Activated CD8-positive, alpha-beta memory T cell treated with anti-CD3 and anti-CD28 coated beads, Interleukin-2, amount 50 U/mL, for 1 hour (primary cell): ENCODE measurements around the gene DIS3L2.

Experiments
- DNase-seq: peaks from one replicate; pipeline ENCODE4 v3.0.0-alpha.2; 2020; ENCODE audit errors: extremely low read depth

Gene DIS3L2, protein sequence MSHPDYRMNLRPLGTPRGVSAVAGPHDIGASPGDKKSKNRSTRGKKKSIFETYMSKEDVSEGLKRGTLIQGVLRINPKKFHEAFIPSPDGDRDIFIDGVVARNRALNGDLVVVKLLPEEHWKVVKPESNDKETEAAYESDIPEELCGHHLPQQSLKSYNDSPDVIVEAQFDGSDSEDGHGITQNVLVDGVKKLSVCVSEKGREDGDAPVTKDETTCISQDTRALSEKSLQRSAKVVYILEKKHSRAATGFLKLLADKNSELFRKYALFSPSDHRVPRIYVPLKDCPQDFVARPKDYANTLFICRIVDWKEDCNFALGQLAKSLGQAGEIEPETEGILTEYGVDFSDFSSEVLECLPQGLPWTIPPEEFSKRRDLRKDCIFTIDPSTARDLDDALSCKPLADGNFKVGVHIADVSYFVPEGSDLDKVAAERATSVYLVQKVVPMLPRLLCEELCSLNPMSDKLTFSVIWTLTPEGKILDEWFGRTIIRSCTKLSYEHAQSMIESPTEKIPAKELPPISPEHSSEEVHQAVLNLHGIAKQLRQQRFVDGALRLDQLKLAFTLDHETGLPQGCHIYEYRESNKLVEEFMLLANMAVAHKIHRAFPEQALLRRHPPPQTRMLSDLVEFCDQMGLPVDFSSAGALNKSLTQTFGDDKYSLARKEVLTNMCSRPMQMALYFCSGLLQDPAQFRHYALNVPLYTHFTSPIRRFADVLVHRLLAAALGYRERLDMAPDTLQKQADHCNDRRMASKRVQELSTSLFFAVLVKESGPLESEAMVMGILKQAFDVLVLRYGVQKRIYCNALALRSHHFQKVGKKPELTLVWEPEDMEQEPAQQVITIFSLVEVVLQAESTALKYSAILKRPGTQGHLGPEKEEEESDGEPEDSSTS

DNA sequence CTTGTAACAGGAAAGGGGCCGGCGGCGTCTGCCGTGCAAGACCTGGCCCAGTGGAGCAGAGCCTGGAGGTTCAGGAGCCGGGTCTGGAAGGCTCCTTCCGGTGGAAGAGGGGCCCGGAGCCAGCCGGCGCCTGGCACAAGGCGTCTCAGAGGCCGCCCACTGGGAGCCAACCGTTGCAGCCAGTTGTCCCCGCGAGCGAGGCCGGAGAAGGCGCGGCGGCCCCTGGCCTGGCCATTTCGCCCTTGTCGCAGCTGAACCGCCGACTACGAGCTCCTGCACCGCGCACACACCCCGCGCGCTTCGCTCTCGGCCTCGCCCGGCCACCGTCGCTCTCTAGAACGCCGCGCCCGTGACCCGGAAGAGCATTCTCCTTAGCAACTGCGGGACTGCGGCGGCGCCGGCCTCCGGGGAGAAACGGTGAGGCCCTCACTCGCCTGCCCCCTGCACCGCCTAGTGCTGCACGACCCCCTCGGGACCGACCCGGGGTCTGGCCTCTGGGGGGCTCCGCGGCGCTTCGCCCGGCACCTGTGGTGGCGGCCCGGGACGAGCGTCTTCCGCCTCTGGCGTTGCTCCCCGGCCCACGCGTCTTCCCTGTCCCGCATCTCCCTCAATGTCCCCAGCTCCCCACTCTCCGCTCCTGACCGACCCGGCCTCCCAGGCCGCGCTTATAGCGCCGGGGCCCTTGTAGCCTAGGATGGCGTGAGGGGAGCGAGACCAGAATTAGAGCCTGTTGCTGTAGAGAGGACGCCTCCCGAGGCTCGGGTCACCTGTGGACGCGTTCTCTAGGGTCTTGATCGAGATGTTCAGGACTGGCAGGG lies at the start of gene DIS3L2:
Gene DIS3L2 (plus strand): TSS at position 365 of the 818 bp plus-strand sequence. CDS start 53,215 bp downstream, outside the sequence.
- DNase-seq: peak; percentile 38

DNA sequence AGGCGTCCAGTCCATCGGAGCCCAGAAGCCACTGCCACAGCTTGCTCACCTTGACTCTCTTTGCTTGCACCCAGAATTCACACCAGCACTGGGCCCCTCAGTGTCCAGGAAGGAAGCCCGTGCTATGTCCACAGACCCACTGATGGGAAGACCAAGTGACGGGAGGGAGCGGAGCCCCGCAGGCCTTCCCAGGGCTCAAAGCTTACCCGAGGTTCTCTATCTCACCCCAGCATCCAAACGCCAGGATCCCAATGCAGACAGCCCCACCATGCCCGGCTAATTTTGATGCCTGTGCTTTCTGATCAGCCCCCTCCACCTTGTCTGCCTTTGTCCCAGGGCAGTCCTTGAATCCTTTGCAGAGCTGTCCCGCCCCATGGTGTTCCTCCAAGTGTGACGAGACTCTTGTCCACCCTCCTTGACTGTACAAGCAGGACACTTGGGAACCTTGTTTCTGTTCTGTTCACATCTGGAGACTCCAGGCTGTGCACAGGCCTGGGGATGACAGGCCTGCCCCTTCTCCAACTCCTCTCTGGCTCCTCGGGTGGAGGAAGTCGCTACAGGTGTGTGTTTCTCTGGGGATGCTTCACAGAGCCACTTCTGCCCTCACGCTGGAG lies 47.3 kb upstream of the DIS3L2 start:
- DNase-seq: no peak

DNA sequence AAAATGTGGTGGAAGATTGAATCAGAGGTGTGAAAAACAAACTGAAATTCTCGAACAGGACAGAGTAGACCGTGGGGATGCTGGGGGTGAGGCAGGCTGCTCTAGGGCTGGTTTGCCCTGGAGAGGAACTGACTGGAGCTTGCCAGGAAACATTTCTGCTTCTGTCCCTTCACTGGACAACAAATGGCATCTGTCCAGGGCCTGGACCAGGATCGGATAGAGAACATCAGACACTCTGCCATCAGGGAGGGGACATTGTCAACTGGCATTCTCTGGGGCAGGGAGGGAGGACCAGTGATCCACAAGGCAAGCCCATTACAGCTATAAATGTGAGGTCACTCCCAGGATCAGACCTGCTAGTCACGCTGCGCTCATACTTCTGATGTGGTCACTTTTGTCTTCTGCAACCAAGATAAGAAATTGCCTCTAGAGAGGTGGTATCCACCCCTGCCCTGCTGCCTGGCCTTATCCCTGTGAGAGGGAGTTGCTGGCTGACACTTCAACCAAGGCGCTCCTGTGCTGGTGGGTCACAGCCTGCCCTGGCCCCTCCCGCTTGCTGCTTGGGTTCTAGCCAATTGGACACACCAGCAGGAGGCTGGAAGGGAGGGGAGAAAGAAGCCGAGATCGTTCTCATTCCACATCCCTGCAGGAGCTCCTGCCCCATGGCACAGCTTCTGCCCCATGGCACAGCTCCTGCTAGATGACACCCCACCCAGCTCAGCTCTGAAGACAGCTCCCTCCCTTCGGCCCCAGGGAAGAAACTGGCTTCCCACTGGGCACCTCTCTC lies 44.0 kb upstream of the DIS3L2 start:
- no peak for DNase-seq

DNA sequence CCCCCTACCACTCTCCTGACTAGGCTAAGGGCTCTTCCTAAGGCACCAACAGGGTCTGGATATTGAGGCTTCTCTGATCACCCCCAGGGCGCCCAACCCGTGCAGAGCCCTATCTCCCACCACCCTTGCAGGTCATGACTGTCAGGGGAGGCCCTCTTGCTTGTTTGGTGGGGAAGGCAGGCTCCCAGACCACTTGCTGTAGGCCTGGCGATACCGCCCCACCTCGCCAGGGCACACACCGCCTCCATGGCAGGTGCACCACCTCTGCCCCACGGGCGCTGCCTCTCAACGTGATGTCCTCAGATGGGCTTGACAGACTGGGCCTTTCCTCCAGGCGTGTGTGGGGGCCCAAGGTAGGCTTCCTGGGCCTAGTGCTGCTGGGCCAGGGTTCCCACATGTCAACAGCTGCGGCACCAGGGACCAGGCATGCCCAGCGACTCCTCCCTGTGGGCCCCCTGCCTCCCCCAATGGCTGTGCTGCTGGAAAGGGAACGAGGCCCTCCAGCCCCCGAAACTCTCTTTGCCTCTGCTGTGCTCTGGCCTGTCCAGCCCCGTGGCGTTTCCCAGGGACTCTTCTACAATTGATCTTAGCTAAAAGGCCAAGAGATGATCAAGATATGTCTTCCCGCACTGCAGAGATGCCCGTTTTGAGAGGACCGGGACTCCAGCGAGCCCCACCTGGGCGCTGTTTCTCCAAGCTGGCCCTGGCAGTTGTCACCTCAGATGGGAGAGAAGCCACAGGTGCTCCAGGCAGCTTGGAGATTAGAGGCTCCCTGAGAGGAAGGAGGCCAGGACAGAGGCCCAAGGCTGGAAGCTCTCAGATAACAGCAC lies 42.8 kb upstream of the DIS3L2 start:
- no peak for DNase-seq

DNA sequence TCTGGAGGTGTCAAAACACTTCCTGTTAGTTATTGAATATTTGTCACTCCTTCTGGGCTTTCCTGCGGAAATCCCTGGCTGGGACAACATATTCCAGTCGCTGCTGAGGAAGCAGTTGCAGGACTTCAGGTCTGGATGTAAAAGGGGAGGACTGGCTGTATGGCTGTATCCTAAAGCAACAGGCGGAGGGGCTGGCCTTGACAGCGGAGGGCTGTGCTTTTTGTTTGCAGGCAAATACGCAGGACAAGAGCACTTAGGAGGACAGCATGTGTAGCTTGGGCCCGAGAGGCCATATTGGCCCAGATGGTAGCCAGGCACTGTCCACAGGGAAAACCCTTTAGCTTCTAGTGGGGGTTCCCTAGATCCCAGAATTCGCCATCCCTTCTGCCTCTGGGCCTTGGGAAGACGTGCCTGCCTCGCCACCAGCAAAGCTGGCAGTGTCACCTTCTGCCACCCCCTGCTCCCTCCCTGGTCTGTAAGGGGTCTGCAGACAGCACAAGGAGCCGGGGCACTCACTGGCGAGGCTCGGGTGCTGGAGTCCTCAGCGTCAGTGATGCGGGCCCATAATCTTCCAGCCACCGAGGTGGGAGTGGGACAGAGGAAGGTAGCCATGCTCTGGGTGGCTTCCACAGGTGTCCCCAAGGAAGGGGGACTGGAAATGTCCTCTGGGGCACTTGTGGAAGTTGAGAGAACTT lies 42.0 kb upstream of the DIS3L2 start:
- no peak for DNase-seq

DNA sequence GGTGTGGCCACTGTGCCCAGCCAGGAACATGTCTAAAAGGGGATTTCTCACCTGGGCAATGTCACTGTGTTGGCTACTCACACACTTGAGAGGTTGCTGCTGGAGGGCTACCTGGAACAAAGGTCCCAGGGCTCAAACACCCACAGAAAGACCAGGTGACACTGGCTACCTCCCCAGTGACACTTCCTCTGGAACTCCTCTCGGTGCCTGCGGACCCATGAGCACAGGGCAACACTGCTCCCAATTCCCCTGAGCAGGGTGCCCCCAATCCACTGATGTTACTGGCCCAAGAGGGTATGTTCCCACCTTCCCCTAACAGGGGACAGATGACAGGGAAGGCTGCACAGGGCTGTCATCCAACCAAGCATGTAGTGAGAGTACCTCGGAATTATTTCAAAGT lies 41.1 kb upstream of the DIS3L2 start:
- DNase-seq: no peak

DNA sequence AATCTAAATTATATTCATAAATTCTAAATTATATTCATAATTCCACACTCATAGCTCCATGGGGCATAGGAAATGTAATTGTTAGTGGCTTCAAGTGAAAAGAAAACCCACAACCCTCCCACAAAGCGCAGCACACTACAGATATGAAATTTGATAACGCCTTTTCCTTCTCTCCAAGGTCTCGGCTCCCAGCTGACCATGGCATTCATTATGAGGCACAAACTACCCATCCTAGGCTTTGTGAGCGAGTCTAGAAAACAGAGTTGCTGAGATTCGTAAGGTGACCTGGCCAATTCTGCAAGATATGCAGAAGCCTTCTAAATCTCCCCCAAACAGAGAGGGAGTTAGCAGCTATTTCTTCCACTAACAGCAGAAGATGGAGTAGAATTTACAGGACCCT lies 40.7 kb upstream of the DIS3L2 start:
- DNase-seq: no peak

DNA sequence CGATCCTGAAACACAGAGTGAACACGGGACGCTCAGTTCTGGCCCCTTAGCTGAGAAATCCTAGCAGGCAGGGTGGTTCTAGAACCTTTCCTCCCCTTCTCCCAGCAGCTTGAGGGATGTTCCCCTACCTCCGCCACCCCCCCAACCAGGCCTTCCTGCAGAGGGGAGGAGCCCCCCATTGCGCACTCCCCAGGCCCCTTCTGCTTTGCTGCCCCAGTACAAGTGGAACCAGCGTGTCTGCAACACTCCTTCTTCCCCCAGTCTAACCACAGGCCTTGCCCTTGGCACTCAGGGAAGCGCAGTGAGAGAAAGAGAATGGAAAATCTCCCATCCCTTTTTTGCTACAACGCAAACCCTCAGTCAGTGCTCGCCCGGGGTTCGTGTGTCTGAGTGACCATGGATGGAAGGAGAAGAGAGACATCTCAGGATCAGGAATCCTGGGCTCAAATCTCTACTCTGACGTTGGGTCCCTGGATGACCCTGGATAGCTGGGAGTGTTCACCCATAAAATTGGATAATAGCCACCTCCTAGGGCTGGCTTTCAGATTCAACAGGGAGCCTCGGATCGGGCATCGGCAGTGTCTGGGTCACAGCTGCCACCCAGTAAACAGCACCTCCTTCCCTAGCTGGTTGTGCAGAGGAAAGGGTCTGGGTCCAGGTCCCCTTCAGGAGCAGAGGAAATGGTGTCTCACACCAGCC lies 39.1 kb upstream of the DIS3L2 start:
- DNase-seq: no peak

DNA sequence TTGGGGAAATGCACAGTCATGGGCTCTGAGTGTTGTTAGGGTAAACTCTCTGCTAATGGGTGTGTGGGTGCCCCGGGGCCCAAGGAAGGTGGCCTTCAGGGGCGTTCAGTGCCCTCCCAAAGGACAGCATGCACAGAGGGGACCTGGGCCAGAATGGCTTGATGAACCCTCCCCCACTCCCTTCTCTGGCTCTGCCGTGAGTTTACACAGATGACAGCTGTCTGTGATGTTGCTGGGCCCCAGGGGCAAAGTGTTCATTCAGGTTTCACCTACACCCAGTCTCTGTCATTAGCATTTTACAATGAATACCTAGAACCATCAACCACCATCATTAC lies 38.5 kb upstream of the DIS3L2 start:
- DNase-seq: no peak

DNA sequence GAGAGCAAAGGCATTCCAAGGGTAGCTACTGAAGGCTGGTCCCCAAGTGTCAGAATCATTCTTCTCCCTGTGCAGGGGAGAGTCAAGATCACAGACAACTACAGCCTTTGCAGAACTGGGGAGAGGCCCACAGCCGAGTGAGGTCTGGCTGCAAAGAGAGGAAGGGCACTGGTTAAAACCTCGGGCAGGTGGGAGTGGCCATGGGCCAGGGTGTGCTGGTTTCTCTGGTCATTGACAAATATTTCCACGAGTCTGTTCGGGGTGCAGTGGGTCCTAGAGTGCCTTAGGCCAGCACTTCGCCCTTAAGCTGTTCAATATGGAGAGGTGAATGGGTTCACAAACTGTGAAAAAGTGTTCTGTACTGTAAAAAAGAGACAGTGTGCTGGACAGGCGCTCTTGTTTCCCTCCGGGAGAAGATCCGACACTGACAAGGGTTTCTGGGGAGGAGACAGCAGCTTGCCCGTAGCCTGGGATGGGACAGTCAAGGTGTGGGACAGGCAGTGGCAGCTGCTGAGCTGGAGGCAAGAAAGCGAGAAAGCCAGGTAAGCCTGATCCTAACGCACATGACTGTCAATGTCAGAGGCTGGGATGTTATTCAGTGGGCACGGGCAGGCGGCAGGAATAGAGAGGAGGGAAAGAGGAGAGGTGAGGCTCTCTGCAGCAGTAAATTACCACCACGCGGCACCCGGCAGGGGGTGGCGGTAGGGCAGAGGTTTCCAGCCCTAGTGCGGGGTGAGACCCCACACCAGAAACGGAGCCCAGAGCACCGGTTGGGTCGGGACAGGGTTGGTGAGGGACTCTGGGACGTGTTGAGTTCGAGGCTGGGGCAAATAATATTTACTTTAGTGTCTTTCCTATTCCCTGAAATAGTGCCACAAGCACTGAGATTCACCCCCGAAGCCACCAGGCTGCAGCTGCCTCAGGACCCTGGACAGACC lies 37.3 kb upstream of the DIS3L2 start:
- no peak for DNase-seq

DNA sequence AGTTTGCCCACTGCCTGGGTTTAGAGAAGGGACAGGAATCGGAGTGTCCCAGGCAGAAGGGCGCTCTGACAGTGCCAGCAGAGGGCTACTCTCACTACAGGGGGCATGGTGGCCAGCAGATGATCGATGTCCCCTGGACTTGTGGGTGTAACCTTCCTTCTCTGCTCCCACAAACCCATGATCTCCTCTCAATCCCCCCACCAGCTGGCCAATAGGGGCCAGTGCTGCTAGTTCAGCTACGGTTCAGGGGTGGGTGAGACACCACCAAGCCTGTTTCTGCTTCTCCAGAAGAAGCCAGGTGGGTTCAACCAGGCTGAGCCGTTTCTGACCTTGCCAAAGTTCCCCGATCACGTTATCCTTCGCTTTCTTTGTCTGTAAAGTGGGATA lies 36.6 kb upstream of the DIS3L2 start:
- no peak for DNase-seq

DNA sequence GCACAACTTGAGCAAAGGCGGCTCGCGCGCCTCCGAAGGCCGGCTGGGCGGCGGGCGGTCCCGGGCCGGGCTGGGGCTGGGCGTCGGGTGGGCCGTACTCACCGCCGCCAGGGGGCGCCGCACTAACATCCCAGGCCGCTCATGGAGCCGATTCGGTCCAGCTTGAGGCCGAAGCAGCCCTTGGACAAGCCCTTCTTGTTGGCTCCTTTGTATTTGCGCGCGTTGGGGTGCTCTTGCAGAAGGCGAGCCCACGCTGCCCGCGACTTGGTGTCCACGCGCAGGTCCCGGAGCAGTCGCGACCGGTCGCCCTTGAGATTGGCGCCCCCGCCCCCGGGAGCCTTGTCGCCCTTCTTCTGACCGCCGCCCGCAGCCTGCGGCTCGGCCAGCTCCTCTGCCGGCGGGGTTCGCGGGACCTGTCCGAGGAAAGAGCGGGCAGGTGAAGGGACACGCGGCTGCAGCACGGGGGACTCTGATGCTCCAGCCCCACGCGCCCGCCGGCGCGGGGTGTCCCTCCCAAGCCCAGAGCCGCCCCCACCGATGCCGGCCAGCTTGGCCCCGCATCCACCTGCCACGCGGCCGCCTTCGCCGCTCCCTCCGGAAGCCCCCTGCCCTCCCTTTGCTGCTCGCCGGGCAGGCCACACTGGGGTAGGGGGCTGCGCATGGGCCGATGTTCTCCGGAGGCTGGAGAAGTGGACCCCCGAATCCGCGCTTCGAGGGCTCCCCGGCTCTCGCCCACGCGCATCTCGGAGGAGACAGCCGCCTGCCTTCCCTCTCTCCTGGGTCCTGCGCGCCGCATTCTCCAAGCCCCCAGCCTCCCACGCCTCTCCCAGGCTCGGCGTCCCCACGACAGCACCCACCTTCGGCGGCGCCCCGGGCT lies 36.0 kb upstream of the DIS3L2 start:
- peak; percentile 21 for DNase-seq

DNA sequence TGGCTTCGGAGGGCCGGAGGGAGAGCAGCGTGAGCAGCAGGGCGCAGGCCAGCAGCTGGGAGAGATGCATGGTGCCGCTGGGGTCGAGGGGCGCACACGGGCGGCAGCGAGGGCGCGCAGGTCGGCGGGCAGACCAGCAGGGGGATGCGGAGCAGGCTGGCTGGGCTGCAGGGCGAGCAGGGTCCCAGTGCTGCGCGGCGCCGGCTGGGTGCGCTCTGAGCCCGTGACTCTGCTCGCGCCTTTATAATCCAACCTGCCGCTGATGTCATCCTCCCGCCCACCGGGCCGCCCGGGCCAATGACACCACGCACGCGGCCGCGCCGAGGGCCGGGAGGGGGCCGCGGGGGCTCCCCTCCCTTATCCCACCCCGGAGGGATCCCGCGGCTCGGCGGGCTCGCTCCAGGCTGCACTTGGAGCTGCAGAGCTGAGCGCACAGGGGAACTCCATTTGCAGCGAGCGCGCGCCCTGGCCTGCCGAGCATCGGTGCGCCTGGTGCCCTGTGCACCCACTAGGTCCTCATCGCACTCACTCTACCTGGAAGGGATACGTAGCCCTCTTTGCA lies 35.3 kb upstream of the DIS3L2 start, which contains the start of gene NPPC:
Gene NPPC (minus strand): TSS at position 217 of the 562 bp plus-strand sequence. CDS start 147 bp downstream, at position 70.
- no peak for DNase-seq

DNA sequence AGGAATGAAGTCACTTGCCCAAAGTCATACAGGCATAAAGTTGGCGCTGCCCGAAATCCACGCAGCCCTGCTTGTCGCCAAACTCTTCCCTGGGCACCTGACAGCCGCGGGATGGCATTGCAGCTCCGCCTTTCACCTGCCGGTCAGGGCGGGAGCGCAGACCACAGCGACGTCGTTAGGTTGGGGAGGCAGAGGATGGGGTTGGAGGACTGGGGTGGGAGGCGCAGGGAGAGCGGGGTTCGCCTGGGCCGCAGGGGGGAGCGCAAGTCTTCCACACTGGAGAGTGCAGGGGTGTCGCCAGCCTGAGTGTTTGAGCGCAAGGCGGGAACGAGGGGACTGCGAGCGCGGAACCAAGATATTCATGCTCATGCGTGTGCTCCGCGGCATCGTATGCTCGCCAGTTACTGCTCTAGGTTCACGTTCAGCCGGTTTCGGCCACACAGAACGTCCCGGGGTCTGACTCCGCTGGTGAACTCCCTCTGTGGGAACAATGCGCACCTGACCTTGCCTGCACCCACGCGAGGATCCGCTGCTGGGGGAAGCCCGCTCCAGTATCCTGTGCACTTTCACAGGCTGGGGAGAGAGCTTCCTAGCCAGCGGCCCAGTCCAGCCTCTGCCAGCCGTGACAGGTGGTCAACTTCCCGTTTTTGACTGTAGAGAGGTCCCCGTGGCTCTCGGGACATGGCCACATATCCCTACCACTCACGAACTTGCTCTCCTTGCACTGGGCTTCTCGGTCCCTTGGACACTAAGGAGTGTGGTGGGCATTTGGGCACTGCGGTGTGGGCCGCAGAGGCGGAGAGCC lies 34.5 kb upstream of the DIS3L2 start:
- no peak for DNase-seq

DNA sequence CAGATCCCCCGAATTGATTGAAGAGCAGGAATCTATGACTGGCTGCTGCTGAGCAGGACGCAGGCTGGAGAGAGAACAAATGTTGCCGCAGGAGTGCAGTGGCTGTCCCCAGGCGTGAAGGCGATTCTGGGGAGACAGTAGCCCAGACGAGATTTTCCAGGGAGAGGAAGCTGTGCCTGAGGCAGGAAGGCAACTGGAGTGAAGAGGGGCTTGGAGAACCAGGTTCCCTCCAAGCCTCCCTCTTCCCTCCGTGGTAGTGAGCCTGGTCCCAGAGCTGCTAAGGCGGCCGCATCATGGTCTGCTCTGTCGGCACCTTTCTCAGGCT lies 34.0 kb upstream of the DIS3L2 start:
- DNase-seq: no peak

DNA sequence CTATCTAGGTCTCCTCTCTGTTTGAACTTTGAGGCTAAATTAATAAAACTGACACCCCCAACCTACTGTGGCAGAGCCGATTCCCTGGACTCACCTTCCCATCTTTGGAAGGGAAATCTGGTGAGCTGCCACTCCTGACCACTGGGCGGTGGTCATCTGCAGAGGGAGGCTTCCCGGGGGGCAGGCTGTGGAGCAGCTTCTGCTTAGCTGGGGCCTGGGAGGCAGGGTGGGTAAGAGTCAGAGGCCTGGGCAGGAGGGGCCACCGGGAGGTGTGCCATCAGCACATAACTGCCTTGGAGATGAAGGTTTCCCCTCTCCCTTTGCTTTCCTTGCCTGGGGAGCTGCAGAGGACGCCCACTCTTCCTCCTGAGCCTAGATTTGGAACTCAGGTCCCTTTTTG lies 33.0 kb upstream of the DIS3L2 start:
- DNase-seq: no peak
